MCF 10A (cell line): ENCODE data around the gene PIAS4. TPM values are rescaled to one million over a fixed set of nuclear protein-coding genes. Genes with fewer than 3 reads are reported as not detected.

Experiments used
- BruUV-seq: library from RNA; stranded (reverse); fragments of 400-500 nt; replicated peaks from 2 replicates; lab custom pipeline; 2021; lab: Mats Ljungman, UMichigan
- CTCF ChIA-PET: fragments of 300-600 bp; sonication (Branson Sonifier 250); formaldehyde crosslinking; extraction: SDS; loops from one replicate; lab custom pipeline; 2021; ENCODE audit warnings: antibody characterized with exemption, inconsistent platforms; lab: Yijun Ruan, JAX
- POLR2A ChIA-PET: fragments of 300-600, 350-650 bp; sonication (Branson Sonifier 250); formaldehyde crosslinking; extraction: SDS; loops from one replicate; lab custom pipeline; 2020; ENCODE audit warnings: antibody characterized with exemption, inconsistent platforms; lab: Yijun Ruan, JAX
- DNase-seq: peaks from one replicate; pipeline ENCODE4 v3.0.0-alpha.2; 2018; ENCODE audit not compliant: unreplicated experiment
- H3K27ac Mint-ChIP-seq: one replicate; pipeline ENCODE4 v1.8.0; 2022; ENCODE audit warnings: mild to moderate bottlenecking, low read depth, mixed read lengths; ENCODE audit not compliant: unreplicated experiment
- H3K27me3 Mint-ChIP-seq: one replicate; pipeline ENCODE4 v1.8.0; 2022; ENCODE audit warnings: mixed read lengths; ENCODE audit not compliant: insufficient read depth, unreplicated experiment
- H3K36me3 Mint-ChIP-seq: one replicate; pipeline ENCODE4 v1.8.0; 2022; ENCODE audit warnings: mild to moderate bottlenecking, moderate library complexity, mixed read lengths; ENCODE audit not compliant: insufficient read depth, unreplicated experiment
- H3K4me1 Mint-ChIP-seq: one replicate; pipeline ENCODE4 v1.8.0; 2022; ENCODE audit warnings: mixed read lengths; ENCODE audit not compliant: insufficient read depth, unreplicated experiment
- H3K4me3 Mint-ChIP-seq: one replicate; pipeline ENCODE4 v1.8.0; 2022; ENCODE audit warnings: mild to moderate bottlenecking, moderate library complexity, mixed read lengths; ENCODE audit not compliant: unreplicated experiment
- H3K9me3 Mint-ChIP-seq: one replicate; pipeline ENCODE4 v1.8.0; 2022; ENCODE audit warnings: mixed read lengths; ENCODE audit not compliant: unreplicated experiment
- intact Hi-C: fragments of 100-400 bp; cut with micrococcal nuclease; formaldehyde crosslinking; loops from 2 replicates; pipeline ENCODE4 v1.14.1; 2022
- total RNA-seq: library from RNA; stranded (reverse); gene quantifications from 2 replicates; pipeline ENCODE4 v1.2.3, GENCODE V29; 2022
- TF ChIP-seq, protein P1 (sequence below): fragments of 200-600 bp; IDR thresholded peaks from one replicate; pipeline ENCODE4 v1.8.0; 2022; ENCODE audit warnings: antibody characterized with exemption, mild to moderate bottlenecking; ENCODE audit not compliant: unreplicated experiment

Gene PIAS4
- total RNA-seq, 1 experiment from 2014 or later: 15.1 TPM

- Mint-ChIP-seq H3K36me3 (peaks cover 79% of the 10 kb centered on the region), H3K4me3 (no peak overlapping the region)
- BruUV-seq: no TSS peak
Observed at GRCh38 chr19:3961007-3961406, 46.5 kb upstream of the PIAS4 start.

GRCh38 chr19:3963458-3964255 is 43.9 kb upstream of the PIAS4 start:
- TF ChIP-seq, protein P1, sequence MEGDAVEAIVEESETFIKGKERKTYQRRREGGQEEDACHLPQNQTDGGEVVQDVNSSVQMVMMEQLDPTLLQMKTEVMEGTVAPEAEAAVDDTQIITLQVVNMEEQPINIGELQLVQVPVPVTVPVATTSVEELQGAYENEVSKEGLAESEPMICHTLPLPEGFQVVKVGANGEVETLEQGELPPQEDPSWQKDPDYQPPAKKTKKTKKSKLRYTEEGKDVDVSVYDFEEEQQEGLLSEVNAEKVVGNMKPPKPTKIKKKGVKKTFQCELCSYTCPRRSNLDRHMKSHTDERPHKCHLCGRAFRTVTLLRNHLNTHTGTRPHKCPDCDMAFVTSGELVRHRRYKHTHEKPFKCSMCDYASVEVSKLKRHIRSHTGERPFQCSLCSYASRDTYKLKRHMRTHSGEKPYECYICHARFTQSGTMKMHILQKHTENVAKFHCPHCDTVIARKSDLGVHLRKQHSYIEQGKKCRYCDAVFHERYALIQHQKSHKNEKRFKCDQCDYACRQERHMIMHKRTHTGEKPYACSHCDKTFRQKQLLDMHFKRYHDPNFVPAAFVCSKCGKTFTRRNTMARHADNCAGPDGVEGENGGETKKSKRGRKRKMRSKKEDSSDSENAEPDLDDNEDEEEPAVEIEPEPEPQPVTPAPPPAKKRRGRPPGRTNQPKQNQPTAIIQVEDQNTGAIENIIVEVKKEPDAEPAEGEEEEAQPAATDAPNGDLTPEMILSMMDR: no peak
- H3K4me3 Mint-ChIP-seq: no peak overlapping the region
- H3K36me3 Mint-ChIP-seq: peaks cover 73% of the 10 kb centered on the region
- H3K27me3 Mint-ChIP-seq: no peaks in the 10 kb centered on the region
- POLR2A ChIA-PET: no interaction called here
- BruUV-seq: no TSS peak
- no peak for DNase-seq
- intact Hi-C loops: no loop called here
- CTCF ChIA-PET: interaction anchor here (0.6 to 1.1 kb wide), 2 partner anchors 73 to 659 kb away, joined by 3 read pairs; no protein-coding TSS in a partner anchor
- H3K9me3 Mint-ChIP-seq: no peaks in the 10 kb centered on the region
- no peak overlapping the region for H3K27ac Mint-ChIP-seq
- H3K4me1 Mint-ChIP-seq: peaks cover 4% of the 10 kb centered on the region

More at GRCh38 chr19:3961007-3961406, 46.5 kb upstream of the PIAS4 start:
- ChIA-PET POLR2A (no interaction called here), CTCF (no interaction called here)
- no peak for DNase-seq
- no peaks in the 10 kb centered on the region for H3K27me3 Mint-ChIP-seq
- H3K27ac Mint-ChIP-seq: no peak overlapping the region
- H3K9me3 Mint-ChIP-seq: no peaks in the 10 kb centered on the region
- TF ChIP-seq, protein P1: no peak
- no peaks in the 10 kb centered on the region for H3K4me1 Mint-ChIP-seq
- intact Hi-C loops: no loop called here

GRCh38 chr19:3964256-3965194 is 43.0 kb upstream of the PIAS4 start:
- no TSS peak for BruUV-seq
- Mint-ChIP-seq H3K4me3 (no peak overlapping the region), H3K27me3 (no peaks in the 10 kb centered on the region), H3K4me1 (peaks cover 10% of the 10 kb centered on the region), H3K27ac (no peak overlapping the region), H3K9me3 (no peaks in the 10 kb centered on the region), H3K36me3 (peaks cover 81% of the 10 kb centered on the region)
- no peak for DNase-seq
- ChIA-PET CTCF (interaction anchor here (0.6 to 1.1 kb wide), 2 partner anchors 74 to 660 kb away, joined by 3 read pairs; no protein-coding TSS in a partner anchor), POLR2A (no interaction called here)
- intact Hi-C loops: no loop called here
- TF ChIP-seq, protein P1: no peak
